RWPE2 (cell line): ENCODE data around the gene ARID1A.

Source experiments
- ATAC-seq: fragments of 200-7000 bp; cut with Tn5 transposase; 3 replicates; pipeline ENCODE4 v1.9.1; 2021; ENCODE audit warnings: low read depth
- DNase-seq: peaks from one replicate; pipeline ENCODE4 v3.0.0-alpha.2; 2020; ENCODE audit warnings: low spot score
- H3K27ac ChIP-seq: fragments of 450-650 bp; 2 replicates; pipeline ENCODE4 v1.5.1; 2017; ENCODE audit warnings: mild to moderate bottlenecking; ENCODE audit not compliant: poor library complexity, severe bottlenecking
- H3K27me3 ChIP-seq: fragments of 250-450 bp; sonication (Bioruptor Pico); 2 replicates; pipeline ENCODE4 v1.5.1; 2021; ENCODE audit warnings: mild to moderate bottlenecking, moderate library complexity; ENCODE audit not compliant: insufficient read depth, poor library complexity, severe bottlenecking
- H3K36me3 ChIP-seq: fragments of 250-450 bp; sonication (Bioruptor Pico); 2 replicates; pipeline ENCODE4 v1.5.1; 2020; ENCODE audit warnings: low read depth, mild to moderate bottlenecking, moderate library complexity
- H3K4me1 ChIP-seq: fragments of 250-450 bp; sonication (Bioruptor Pico); 2 replicates; pipeline ENCODE4 v1.5.1; 2021; ENCODE audit warnings: mild to moderate bottlenecking, moderate library complexity; ENCODE audit not compliant: insufficient read depth, poor library complexity, severe bottlenecking
- H3K4me3 ChIP-seq: fragments of 250-450 bp; sonication (Bioruptor Pico); 2 replicates; pipeline ENCODE4 v1.5.1; 2021; ENCODE audit warnings: mild to moderate bottlenecking, moderate library complexity; ENCODE audit not compliant: severe bottlenecking
- H3K9me3 ChIP-seq: fragments of 250-450 bp; sonication (Bioruptor Pico); 2 replicates; pipeline ENCODE4 v1.5.1; 2021; ENCODE audit warnings: mild to moderate bottlenecking, moderate library complexity; ENCODE audit not compliant: severe bottlenecking
- CTCF ChIP-seq: fragments of 450-650 bp; IDR thresholded peaks from one replicate; pipeline ENCODE4 v1.5.1; 2017; ENCODE audit warnings: mild to moderate bottlenecking, moderate library complexity; ENCODE audit not compliant: poor library complexity, severe bottlenecking

ARID1A gene

GRCh38 chr1:26782521-26783212 is 86.9 kb downstream of the ARID1A start:
- ATAC-seq = no peak
- no peak for TF ChIP-seq CTCF
- DNase-seq = no peak
- peaks cover 56% of the 10 kb centered on the region for H3K36me3 ChIP-seq
- H3K9me3 ChIP-seq = no peaks in the 10 kb centered on the region
- H3K4me3 ChIP-seq = no peak overlapping the region
- no peak overlapping the region for H3K27ac ChIP-seq
- H3K4me1 ChIP-seq = peaks cover 20% of the 10 kb centered on the region
- no peaks in the 10 kb centered on the region for H3K27me3 ChIP-seq

- no peak for ATAC-seq
- no peak for TF ChIP-seq CTCF
- Histone ChIP-seq H3K9me3 (no peaks in the 10 kb centered on the region), H3K27me3 (no peaks in the 10 kb centered on the region), H3K4me1 (peaks cover 20% of the 10 kb centered on the region), H3K36me3 (peaks cover 46% of the 10 kb centered on the region), H3K4me3 (no peak overlapping the region), H3K27ac (peak overlapping the region; percentile 12)
- no peak for DNase-seq
These were observed 87.8 kb downstream of the ARID1A start for GRCh38 chr1:26783646-26784022.

- Histone ChIP-seq H3K27me3 (no peaks in the 10 kb centered on the region), H3K4me1 (peaks cover 20% of the 10 kb centered on the region), H3K27ac (peak overlapping the region; percentile 12), H3K9me3 (no peaks in the 10 kb centered on the region), H3K36me3 (peaks cover 40% of the 10 kb centered on the region), H3K4me3 (no peak overlapping the region)
- ATAC-seq (peak; percentile 17; the same call in 2 of the 3 replicates), DNase-seq (no peak)
- TF ChIP-seq CTCF = no peak
These were observed 88.4 kb downstream of the ARID1A start for GRCh38 chr1:26784023-26784871.

- DNase-seq (no peak), ATAC-seq (no peak)
- Histone ChIP-seq H3K4me1 (peaks cover 20% of the 10 kb centered on the region), H3K9me3 (no peaks in the 10 kb centered on the region), H3K27me3 (no peaks in the 10 kb centered on the region), H3K27ac (peak overlapping the region; percentile 91), H3K4me3 (no peak overlapping the region), H3K36me3 (peaks cover 36% of the 10 kb centered on the region)
- no peak for TF ChIP-seq CTCF
These were observed 89.1 kb downstream of the ARID1A start for GRCh38 chr1:26784886-26785285.
